ENCODE results near the gene TCF19. TPM values are rescaled to one million over a fixed set of nuclear protein-coding genes. Genes with fewer than 3 reads are reported as not detected.
"Not testable (repeated sequence)": the region's sequence is repeated elsewhere in the genome, so short reads cannot be mapped to it uniquely, and the experiment has no call there.

Gene TCF19
- total RNA-seq, 4 donors from 2014 or later: 3.9 to 5.9 (median 5.1) TPM

DNA sequence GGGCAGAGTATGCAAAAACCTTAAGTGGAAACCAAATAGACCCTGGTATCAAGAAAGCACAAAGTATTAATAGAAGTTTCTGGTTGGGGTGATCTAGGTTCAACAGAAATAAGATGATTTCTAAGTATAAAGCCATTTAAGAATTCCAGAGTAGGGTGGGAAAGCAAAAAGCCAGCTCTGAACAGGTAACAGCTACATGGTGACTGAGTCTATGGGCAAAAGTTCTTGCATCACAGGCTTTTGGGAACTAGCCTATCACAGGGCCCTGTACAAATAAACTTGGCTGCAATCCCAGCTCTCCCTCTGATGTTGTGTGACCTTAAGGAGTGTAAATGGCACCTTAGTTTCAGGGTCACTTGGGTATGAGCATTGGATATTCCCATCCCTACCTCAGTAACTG lies 5.5 kb downstream of the TCF19 start:
- H3K36me3 ChIP-seq: peaks cover 0 to 18% of the 10 kb centered on the region in 2 donors
- TF ChIP-seq POLR2A (IDR thresholded peaks at IDR 0.05): no peak
- peaks cover 0 to 11% (median 8%) of the 10 kb centered on the region in 3 donors for H3K4me1 ChIP-seq
- no peak for ATAC-seq
- no peaks in the 10 kb centered on the region for H3K9me3 ChIP-seq
- H3K27me3 ChIP-seq: no peaks in the 10 kb centered on the region
- no peak overlapping the region for H3K27ac ChIP-seq
- H3K4me3 ChIP-seq: no peak overlapping the region

DNA sequence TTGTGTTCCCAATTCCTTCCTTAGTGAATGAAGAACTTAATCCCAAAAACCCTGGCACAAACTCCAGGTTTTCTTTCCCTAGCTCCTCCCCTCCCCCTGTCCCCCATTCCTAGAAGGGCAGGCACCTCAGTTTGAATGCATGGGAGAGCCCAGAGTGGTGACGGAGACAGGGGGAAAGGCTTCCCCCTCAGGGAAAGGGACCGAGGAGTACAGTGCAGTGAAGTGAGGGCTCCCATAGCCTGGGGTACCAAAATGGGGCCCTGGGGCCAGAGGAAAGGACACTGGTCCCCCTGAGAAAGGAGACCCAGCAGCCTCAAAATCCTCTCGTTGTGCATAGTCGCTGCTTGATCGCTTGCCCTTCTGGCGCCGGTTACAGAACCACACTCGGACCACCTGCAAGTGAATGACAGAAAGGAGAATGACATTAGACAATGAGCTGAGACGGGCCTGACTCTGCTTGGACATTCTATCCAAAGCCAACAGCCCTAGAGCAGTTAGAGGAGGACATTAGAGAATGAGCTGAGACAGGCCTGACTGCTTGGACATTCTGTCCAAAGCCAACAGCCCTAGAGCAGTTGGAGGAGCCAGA lies 6.2 kb downstream of the TCF19 start:
- no CpG with 5 or more reads among the region's 9 CpGs for WGBS, 2 donors (ENCODE audit: low coverage in 1 of 2)
- H3K27me3 ChIP-seq, H3K9me3 ChIP-seq, H3K4me3 ChIP-seq, H3K4me1 ChIP-seq, H3K27ac ChIP-seq, ATAC-seq: not testable (repeated sequence)
- peaks cover 0 to 18% of the 10 kb centered on the region in 2 donors for H3K36me3 ChIP-seq

DNA sequence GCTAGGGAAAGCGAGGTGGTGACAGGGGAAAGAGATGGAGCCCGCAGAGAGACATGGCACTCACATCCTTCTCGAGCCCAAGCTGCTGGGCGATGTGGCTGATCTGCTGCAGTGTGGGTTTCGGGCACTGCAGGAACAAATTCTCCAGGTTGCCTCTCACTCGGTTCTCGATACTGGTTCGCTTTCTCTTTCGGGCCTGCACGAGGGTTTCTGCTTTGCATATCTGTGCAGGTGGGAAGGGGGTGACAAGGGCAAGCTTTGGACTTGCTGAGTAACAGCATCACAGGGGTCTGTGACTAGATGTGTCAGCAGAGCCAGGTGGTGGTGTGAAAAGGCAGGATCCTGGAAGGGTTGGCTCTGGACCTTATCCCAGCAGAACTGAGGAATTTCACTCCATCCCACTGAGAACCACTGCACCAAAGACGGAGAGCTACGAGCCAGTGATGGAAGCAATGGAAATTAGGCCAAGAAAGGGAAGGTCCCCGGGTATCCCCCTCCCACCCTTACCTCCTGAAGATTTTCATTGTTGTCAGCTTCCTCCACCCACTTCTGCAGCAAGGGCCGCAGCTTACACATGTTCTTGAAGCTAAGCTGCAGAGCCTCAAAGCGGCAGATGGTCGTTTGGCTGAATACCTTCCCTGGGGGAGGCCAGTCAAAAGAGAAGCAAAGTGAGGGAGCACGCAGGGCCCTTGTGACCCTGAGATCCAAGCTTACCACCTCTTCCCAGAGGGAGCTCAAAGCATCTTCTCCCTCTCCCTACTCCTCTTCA lies 6.9 kb downstream of the TCF19 start:
- H3K4me1 ChIP-seq, H3K9me3 ChIP-seq, H3K27ac ChIP-seq, ATAC-seq, H3K27me3 ChIP-seq, H3K4me3 ChIP-seq: not testable (repeated sequence)
- WGBS, 2 donors (ENCODE audit: low coverage in 1 of 2): 76 to 94% methylated on average over 9 to 11 of the region's 17 CpGs
- peaks cover 0 to 18% of the 10 kb centered on the region in 2 donors for H3K36me3 ChIP-seq

DNA sequence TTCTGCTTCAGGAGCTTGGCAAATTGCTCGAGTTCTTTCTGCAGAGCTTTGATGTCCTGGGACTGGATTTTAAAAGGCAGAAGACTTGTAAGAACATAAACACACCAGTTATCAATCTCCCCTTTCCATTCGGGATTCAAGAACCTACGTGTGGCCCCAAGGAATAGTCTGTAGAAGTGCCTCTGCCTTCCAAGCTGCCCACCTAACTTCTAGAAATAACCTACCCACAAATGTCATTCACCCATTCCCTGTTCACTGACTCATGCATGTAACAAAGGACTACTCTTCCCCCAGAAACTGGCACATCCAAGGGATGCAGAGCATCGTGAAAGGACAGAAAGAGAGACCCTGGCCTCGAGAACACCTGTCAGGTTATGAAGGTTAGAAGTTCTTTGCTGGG lies 7.6 kb downstream of the TCF19 start:
- Histone ChIP-seq H3K27me3 (peaks cover 1% of the 10 kb centered on the region), H3K4me1 (no peaks in the 10 kb centered on the region), H3K4me3 (no peak overlapping the region), H3K9me3 (no peaks in the 10 kb centered on the region), H3K27ac (no peak overlapping the region), H3K36me3 (peaks cover 0 to 18% of the 10 kb centered on the region in 2 donors)
- 65 to 70% methylated on average over 2 to 4 of the region's 5 CpGs for WGBS, 2 donors (ENCODE audit: low coverage in 1 of 2)
- TF ChIP-seq POLR2AphosphoS5 (IDR thresholded peaks at IDR 0.05): no peak
- TF ChIP-seq EP300 (IDR thresholded peaks at IDR 0.05): no peak
- TF ChIP-seq, protein P1, sequence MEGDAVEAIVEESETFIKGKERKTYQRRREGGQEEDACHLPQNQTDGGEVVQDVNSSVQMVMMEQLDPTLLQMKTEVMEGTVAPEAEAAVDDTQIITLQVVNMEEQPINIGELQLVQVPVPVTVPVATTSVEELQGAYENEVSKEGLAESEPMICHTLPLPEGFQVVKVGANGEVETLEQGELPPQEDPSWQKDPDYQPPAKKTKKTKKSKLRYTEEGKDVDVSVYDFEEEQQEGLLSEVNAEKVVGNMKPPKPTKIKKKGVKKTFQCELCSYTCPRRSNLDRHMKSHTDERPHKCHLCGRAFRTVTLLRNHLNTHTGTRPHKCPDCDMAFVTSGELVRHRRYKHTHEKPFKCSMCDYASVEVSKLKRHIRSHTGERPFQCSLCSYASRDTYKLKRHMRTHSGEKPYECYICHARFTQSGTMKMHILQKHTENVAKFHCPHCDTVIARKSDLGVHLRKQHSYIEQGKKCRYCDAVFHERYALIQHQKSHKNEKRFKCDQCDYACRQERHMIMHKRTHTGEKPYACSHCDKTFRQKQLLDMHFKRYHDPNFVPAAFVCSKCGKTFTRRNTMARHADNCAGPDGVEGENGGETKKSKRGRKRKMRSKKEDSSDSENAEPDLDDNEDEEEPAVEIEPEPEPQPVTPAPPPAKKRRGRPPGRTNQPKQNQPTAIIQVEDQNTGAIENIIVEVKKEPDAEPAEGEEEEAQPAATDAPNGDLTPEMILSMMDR (IDR thresholded peaks at IDR 0.05): no peak
- no peak for ATAC-seq

DNA sequence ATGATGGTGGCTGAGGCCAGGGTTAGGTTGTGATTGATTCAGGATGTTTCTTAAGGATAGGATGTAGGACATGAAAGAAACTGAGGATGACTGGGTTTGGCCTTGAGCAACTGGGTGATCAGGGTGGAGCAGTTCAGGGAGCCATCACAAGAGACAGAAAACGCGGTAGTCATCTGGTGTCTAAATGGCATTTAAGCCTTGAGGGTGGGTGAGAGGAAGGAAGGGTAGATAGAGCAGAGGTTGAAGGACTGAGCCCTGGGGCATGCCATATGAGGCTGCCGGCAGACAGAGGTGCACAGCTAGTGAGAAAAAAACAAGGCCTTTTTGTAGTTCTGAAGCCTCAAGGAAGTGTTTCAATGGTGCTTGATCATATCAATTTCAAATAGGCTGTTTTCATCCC lies 10.2 kb downstream of the TCF19 start:
- WGBS, 2 donors (ENCODE audit: low coverage in 1 of 2): 59 to 77% methylated on average over 2 to 3 of the region's 3 CpGs
- no peak overlapping the region for H3K4me3 ChIP-seq
- no peak overlapping the region for H3K27ac ChIP-seq
- H3K27me3 ChIP-seq: peaks cover 12% of the 10 kb centered on the region
- no peak for ATAC-seq
- TF ChIP-seq POLR2A (IDR thresholded peaks at IDR 0.05): no peak
- TF ChIP-seq EP300 (IDR thresholded peaks at IDR 0.05): no peak
- no peak for TF ChIP-seq POLR2AphosphoS5 (IDR thresholded peaks at IDR 0.05)
- TF ChIP-seq, protein P1 (IDR thresholded peaks at IDR 0.05): no peak
- no peaks in the 10 kb centered on the region for H3K36me3 ChIP-seq
- H3K4me1 ChIP-seq: no peaks in the 10 kb centered on the region
- no peaks in the 10 kb centered on the region for H3K9me3 ChIP-seq

DNA sequence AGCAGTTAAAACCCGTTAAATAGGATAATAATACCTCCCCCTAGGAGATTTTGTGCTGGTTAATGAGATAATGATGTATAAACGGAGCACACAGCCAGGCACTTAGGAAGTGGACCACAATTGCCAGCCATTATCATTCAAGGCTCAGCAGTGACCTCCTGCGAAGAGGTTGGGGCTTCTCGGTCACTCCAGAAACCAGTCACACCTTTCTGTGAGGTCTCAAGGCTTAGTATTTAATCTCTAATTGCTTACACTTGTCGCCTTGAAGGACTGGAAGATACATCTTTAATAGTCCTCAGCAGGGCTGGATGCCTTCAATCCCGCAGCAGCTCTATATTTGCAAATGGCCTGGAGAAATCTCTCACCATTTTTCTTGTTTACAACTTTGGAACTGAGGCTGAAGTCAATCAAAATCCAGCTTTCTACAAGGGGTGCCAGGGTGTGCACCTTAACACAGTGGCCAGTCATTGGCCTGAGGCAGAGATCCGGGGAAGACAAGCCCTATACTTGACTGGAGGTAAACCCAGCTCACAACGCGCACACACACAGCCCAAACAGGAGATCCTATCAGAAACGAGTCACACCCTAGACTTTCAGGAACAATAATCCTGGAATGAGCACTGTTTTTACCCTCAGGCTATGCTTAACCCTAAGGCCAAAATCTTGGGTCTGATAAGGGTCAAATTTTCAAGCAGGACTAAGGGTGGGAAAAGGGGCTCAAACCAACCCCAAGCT lies 10.9 kb downstream of the TCF19 start:
- H3K27ac ChIP-seq: no peak overlapping the region
- peaks cover 12% of the 10 kb centered on the region for H3K27me3 ChIP-seq
- H3K36me3 ChIP-seq: no peaks in the 10 kb centered on the region
- H3K4me1 ChIP-seq: no peaks in the 10 kb centered on the region
- no peaks in the 10 kb centered on the region for H3K9me3 ChIP-seq
- TF ChIP-seq POLR2AphosphoS5 (IDR thresholded peaks at IDR 0.05) (no peak), POLR2A (IDR thresholded peaks at IDR 0.05) (no peak), EP300 (IDR thresholded peaks at IDR 0.05) (no peak)
- TF ChIP-seq, protein P1 (IDR thresholded peaks at IDR 0.05): no peak
- 72 to 92% methylated on average over 6 to 8 of the region's 10 CpGs for WGBS, 2 donors (ENCODE audit: low coverage in 1 of 2)
- H3K4me3 ChIP-seq: no peak overlapping the region
- no peak for ATAC-seq

DNA sequence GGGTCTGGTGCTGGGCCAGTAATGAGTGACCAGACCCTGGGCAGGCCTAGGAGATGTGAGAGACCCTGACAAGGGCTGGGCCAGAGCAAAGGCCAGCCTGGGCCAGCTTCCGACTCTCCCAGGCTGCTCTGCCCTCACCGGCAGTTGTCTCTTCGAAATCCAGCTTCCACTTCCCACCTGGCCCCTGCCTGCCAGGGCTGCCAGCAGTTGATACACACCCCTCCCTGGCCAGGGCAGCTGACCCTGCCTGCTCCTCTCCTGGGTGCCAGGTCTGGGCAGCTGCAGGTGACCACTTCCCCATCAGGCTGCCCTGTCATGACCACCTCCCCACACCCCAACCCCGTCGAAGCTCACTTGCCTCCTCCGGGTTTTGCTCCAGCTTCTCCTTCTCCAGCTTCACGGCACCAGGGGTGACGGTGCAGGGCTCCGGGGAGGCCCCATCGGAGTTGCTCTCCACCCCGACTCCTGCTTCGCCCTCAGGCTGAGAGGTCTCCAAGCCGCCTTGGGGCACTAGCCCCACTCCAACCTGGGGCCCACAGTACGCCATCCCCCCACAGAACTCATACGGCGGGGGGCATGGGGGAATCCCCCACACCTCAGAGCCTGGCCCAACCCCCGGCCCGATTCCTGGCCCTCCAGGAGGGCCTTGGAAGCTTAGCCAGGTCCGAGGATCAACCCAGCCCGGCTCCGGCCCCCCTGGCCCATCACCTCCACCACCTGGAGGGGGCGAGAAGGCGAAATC lies 11.6 kb downstream of the TCF19 start:
- not testable (repeated sequence) for H3K9me3 ChIP-seq, H3K4me3 ChIP-seq, ATAC-seq, H3K4me1 ChIP-seq, H3K36me3 ChIP-seq, H3K27ac ChIP-seq
- WGBS, 2 donors (ENCODE audit: low coverage in 1 of 2): 50% methylated on average over 3 of the region's 23 CpGs; no CpG with 5 or more reads in 1 of the 2 donors
- peaks cover 12% of the 10 kb centered on the region for H3K27me3 ChIP-seq
